GM19397 (cell line): Measurements from ENCODE around the gene MCM3AP.

Experiments
- ATAC-seq: cut with Tn5 transposase; IDR thresholded peaks from one replicate; pipeline ENCODE4 v1.9.1; 2021; ENCODE audit warnings: mild to moderate bottlenecking, moderate library complexity; ENCODE audit not compliant: unreplicated experiment

Gene MCM3AP

DNA sequence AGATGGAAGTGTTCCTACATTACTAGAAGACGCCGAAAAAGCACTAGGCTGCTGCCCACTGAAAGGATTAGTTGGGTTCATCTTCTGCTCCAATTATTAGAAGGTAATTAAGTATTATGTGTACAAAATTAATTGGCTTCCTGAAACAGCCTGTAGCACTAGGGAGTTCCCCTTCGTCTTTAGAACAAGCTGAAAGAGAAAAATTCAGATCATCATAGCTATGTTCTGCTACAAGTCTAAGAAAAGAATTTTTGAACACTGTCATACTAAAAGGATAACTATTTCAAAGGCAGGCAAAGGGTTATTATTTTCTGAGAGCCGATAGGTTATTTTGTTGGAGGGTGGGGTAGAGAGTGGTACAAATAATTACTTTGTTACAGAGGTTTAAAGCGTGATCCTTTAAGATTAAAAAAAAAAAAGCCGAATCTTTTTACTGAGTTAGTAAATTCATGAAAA, at the start of gene MCM3AP:
TSS of gene MCM3AP (minus strand) at position 406 of the 456 bp plus-strand sequence. CDS start at position 81, 325 bp downstream.
- no peak for ATAC-seq

DNA sequence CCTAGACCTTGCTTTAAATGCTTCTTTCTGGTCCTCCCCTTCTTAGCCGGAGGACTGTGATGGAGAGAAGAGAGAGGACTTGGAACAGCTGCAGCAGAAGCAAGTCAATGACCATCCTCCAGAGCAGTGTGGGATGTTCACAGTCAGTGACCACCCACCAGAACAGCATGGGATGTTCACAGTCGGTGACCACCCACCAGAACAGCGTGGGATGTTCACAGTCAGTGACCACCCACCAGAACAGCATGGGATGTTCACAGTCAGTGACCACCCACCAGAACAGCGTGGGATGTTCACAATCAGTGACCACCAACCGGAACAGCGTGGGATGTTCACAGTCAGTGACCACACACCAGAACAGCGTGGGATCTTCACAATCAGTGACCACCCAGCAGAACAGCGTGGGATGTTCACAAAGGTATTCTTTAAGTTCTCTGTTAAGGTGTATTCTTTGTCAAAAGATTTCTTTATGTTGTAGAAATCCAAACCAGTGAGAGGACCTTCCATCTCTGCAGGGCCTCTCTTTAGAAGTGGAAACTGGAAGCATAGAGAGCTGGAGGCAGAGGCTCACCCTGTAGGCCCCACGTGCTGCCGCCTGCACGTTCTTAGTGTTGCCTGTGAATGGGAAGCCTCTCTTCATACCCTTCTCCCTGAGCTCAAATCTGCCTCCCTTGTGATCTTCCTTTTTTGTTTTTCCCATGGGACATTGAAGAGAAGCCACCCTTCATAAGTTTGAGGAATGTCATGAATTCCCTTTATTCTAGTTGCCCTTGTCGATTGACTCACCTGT, 49.1 kb upstream of the MCM3AP start:
- no peak for ATAC-seq

DNA sequence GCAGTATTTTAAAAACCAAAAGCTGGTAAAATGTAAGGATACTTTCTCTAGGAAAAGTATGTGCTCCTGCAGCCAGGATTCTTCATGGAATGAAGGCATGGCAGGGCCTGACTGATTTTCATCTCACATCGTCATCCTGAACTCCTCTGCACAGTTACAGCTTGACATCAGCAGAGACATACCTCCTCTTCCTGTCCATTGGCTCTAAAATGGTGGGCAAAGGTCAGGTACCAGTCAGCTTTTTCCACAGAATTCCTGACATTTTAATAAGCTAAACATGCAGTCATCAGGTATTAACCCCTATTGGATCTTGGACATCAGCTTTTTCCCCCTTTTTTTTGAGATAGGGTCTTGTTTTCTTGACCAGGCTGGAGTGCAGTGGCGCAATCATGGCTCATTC, 44.4 kb upstream of the MCM3AP start:
- ATAC-seq = no peak

DNA sequence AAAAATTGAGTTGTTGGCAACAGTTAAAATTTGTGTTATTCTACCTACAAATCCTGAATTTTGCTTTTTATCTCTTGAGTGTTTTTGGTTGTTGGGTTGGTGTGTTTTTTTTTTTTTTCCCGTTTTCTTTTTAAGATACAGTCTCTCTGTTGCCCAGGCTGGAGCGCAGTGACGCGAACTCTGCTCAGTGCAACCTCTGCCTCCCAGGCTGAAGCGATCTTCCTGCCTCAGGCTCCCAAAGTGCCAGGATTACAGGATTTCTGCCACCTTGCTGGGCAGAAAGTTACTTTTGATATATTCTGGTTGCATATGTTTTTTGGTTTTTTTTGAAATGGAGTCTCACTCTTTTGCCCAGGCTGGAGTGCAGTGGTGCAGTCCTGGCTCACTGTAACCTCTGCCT, 42.7 kb upstream of the MCM3AP start:
- ATAC-seq = no peak

DNA sequence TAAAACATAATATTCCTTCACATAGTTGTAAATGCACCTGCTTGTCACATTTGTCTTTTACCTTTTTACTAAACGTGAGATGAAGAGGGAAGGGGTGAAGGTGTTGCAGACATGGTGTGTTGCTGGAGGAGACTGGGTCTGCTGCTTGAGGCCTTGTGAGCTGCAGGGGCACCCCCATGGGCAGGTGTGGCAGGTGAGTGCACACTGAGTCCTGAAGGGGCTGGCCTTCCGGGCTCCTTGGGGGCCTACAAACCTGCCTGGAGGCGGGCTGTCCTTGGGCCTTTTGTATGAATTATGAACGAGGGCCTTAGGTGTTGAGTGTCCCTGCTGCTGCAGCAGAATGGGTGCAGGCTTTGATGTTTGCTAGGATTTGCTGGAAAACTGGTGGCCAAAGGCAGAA, 42.3 kb upstream of the MCM3AP start:
- no peak for ATAC-seq

DNA sequence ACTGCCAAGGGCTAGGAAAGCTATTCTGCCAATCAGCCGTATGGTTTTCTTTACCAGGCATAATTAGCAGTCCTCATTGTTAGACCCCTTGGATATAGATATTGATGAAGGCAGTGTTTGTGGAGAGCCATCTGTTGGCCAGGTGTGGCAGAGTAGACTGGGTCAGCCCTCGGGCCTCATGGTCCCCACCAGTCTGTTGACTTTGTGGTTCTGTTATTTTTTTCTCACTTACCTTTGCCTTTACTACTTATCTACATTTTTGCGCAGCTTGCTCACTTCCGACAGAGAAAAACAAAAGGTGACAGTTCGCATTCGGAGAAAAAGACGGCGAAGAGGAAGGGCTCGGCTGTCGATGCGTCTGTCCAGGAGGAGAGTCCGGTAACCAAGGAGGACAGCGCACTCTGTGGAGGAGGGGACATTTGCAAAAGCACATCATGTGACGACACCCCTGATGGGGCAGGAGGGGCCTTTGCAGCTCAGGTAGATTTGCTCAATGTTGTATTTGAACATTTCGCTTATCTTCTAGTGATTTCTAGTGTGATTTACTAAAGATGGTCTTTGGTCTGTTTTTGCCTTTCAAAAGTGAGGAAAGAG, 40.8 kb upstream of the MCM3AP start:
- ATAC-seq = no peak

DNA sequence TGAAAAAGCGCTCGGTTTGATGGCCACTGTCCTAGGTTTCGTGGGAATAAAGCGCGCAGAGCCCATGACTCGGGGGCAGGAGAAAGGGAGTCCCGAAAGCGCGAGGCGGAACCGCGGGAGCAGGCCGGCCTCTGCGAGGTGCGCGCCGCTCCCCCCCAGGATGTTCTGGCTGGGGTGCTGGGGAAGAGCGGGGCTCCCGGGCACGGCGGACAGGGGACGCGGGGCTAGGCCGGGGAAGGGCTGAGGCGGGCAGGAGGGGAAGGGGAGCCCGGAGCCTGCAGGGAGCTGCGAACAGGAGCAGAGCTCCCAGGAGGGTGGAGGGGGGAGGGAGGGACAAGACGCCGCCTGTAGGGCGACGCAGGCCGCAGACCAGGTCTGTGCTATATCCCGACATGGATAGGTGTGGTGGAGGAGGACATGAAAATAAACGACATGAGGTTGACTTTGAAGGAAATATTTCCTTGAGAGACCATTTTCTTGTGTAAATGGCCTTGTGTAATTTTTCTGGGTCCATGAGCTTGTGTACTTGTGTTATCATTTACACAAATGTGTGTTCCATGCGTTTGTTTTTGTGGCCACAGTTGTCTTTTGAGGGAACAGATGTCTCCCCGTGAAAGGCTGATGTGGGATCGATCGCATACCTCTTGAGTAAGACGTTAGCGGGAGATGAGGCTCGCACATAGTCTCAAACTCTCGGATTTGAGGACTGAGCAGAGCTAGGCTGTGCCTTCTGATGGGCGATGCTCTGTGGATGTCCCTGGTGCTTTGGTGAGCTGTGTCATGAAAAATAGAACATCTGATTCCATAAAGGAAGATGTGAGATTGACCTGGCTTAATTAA, 39.9 kb upstream of the MCM3AP start:
- no peak for ATAC-seq

DNA sequence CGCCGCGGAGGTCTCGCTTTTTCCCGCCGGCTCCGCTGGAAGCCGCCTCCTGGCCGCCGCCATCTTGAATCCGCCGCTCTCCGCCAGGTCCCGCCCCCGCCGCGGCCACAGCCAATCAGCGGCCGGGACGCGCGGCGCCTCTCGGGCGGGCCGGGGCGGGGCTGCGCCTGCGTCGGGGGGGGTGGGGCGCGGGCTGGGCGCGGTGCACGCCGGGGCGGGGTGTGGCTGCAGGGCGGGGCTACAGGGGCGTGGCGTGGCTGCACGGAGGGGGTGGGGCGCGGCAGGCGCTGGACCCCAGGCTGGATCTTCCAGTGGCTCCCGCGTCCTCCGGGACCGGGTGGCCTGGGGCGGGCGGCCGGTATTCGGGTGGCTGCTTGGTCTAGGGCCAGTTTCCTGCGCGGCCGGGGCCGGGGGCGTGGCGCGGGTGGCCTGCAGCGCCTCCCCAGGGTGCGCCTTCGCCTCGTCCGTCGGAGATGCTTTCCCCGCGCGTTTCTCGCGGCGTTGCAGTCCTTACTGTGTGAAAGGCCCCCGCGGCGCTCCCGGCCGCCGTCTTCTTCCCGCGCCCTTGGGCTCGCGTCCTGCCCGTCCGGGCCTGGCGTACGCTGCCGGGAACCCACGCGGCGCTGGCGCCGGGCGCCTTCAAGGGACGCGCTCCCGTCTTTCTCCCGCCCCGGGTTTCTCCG, 39.1 kb upstream of the MCM3AP start:
- peak; percentile 62 for ATAC-seq

DNA sequence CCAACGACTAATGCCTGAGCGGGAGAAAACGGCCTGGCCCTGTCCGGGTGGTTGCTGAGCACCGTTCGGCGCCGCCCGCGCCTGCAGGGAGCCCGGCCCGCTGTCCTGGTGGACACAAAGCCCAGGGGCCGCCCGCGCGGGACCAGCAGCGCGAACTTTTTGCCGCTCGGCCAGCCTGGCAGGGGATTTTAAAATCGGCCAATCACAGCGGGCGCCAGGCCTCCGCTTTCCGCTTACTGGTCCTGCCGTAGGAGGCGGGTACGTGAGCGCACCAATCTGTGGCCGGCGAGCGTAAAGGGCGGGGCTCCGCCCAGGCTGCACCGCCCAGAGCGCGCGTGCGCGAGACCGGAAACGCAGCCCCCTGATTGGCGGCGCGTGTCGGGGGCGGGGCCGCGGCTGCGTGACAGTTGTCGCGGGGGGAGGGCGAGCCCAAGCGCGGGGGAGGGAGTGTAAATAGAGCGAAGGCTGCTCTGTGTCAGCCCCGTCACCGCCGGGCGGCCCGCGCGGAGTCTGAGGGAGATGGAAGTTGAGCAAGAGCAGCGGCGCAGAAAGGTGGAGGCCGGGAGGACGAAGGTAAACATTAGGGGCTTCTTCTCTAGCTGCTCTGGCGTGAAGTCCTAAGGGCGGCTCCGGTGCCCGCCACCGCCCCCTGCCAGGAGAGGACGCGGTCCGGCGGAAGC, 38.4 kb upstream of the MCM3AP start, which contains the start of the genes C21orf58 and PCNT:
TSS of gene C21orf58 (minus strand) at position 161 of the 680 bp plus-strand sequence. CDS start 1,132 bp downstream, outside the sequence.
TSS of gene PCNT (plus strand) at position 447 of the 680 bp plus-strand sequence. CDS start at position 520, 73 bp downstream.
- peak; percentile 74 for ATAC-seq

DNA sequence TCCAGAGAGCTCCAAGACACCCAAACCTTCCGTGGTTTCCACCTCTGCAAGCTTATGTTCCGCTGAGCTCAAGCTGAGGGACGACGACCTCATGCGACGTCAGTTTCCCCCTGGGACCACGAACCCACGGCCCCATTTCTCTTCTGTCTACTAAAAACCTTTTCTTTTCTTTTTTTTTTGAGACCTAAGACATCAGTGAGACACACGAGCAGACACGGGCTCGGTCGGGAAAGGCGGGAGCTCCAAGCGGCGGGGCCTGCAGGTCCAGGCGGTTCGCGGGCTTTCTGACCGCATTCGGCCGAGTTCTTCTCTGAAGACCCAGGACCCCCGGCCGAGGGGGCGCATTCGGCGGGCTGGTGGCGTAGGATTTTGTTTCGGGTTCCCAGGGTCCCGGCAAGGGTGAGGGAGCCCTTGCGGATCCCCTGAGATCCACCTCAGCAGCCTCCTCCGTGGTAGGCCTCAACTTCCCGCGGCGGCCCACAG, 37.9 kb upstream of the MCM3AP start:
- ATAC-seq = peak; percentile 3

DNA sequence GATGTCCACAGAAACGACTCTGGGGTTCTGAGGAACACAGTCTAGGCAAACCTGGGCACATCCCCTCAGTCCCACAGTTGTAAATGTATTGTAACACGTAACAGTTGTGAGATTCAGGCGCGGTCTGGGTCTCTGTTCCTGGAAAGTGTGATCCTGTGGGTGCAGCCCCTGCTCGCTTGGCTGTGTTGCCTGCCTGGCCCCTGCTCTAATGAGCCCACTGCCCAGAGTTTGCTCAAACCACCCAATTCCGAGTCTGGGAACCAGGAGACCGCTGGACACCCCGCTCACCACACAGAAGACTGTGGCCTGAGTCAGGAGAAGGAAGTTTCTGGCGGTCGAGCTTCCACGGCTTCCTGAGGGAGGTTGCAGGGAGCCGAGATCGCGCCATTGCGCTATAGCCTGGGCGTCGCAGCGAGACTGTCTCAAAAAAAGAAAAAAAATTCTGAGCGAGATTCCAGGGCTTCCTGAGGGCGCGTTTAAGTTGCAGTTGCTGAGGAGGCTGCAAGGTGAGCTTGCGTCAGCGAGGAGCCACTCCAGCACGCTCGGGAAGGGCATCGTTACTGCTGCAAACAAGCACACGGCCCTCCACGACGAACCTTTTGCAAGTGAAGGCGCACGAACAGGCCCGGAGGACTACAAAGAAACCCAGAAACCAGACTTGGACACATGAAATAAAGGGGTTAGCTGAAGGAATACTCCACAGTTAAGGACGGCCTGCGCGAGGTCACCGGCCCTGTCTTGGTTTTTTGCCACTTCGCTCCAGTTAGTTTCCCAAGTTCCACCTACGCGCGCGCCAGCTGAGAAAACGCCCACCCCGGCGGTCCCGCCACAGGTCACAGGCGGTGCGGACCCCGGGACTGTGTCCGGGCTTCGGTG, 37.2 kb upstream of the MCM3AP start:
- ATAC-seq = no peak

DNA sequence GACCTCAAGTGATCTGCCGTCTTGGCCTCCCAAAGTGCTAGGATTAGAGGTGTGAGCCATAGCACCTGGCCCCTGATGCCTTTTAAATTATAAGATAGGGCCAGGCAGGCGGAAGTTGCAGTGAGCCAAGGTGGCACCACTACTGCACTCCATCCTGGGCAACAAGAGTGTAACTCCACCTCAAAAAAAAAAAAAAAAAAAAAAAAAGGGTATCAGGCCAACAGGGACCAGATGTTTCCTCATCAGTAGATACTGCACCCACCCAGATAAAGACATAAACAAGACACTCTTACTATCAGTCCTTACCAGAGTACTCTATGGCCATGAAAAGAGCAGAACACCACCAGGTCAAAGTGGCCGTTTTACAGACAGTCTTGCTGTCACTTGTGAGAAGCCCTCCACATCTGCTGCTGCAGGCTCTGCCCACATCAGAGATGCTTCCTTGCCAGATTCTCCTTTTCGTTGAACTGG, 35.0 kb upstream of the MCM3AP start:
- no peak for ATAC-seq

DNA sequence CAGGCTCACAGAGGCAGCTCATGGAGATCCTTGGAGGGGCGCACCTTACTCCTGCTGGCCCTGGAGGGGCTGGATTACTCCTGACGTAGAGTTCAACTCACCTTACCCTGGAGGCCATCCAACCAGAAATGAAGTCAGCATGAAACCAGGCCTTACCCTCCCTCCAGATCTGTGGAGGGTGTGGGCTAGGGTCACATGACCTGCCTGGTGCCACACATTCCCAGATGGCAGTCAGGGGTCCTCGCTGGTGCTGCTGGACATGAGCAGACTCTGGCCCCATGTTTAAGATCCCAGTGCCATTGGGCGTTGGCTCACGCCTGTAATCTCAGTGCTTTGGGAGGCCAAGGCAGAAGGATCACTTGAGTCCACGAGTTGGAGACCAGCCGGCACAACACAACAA, 33.8 kb upstream of the MCM3AP start:
- no peak for ATAC-seq

DNA sequence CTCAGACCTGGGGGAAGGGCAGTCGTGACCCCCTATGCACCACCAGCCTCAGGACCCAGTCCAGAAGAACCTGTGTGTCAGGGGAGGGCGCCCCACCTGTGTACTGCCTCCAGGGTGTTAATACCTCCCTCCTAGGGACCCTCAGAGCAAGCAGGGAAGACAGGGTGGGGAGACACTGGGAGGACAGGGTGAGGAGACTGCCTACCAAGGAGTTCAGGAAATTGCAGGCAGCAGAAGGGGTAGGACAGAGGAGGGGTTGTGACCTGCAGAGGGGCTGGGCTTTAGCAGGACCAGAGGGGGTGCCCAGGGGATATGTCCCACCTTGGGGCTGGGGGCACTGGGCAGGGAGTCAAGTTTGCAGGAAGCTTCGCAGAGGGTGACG, 33.0 kb upstream of the MCM3AP start:
- ATAC-seq = no peak

DNA sequence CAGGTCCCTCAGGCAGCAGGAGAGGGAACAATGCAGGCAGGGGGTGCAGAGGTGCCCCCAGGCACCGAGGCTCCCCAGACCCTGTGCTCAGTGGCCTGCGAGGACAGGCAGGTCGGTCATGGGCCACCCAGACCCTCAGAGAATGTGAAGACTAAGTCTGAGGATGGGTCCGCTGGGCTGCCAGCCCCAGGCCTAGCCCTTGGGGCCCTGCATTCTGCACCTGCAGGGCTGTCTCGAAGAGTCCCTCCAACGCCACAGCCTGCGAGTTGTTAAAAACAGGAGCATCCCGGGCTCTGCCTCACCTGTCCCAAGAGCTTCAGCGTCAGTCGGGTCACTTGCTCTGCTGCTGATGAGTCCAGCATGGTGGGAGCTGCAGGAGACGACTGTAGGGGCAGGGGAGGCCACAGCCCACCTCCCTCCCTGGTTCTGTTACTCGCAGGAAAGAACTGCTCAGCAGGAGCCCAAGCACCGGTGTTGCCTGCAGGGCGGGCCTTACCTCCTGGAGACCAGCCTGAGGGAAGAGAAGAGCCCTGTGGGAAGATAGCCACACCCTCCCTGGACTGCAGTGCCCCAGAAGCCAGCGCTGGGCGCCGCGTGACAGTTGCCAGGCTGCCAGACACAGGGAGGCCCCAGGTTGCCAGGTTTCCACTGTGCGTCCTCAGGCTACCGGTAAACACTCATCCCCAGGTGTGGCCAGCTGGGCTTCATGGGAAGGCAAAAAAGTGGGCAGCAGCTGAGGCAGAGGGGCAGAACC, 32.5 kb upstream of the MCM3AP start:
- no peak for ATAC-seq

DNA sequence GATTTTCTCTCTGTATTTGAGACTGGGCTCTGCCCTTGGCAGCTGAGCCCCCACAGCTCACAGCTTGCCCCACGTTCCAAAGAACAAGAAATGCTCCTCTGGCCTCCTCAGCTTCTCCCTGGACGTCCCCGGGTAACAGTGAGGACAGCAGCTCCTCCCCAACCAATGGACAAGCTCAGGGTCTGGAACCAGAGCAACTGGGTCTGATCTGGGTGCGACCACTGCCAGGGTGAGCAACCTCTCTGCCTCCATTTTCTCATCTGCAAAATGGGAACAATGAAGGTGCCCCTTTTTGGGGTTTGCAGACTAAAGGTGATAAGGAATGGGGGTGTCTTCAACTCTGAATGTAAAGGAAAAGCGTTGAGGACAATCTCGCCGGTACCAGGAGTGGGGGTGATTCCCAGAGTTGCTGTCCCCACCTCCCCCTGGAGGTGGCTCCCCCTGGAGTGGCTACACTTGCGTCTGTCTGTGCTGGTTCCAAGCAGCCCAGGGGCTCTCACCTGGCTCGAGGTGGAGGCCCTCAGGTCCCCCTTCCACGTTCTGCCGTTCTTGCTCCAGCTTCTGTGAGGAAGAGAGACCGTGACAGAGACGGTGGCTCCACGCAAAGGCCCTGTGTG, 31.4 kb upstream of the MCM3AP start:
- ATAC-seq = no peak

DNA sequence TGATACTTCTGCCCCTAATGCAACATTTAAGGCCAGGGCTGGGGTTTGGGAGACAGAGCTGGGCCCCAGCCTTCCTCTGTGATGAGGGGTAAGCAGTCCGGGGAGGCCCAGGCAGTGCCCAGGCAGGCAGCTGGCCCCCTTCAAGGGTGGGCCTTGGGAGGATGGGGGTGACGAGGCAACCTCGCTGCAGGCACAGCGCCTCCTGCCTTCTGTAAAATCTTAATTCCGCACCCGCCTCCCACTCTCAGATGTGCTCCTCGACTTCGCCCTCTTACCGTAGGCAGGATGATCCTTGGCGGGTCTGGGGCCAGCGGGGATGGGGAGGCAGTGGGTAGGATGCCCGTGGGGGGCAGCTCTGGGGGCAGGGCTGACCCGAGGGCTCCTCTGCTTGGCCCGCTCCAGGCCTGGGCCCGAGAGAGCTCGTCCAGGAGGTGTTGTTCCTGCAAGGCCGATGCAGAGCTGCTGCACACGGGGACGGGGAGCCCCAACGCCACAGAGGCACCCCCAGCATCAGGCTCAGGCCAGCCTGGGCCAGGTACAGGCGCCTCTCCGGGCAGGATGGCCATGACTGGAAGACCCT, 29.1 kb upstream of the MCM3AP start:
- ATAC-seq = no peak
